Stomach (tissue), 9 donors: ENCODE results near the gene HMGN3. TPM values are rescaled to one million over a fixed set of nuclear protein-coding genes. Genes with fewer than 3 reads are reported as not detected.

Experiments used
- DNase-seq, 2 donors: peaks; one replicate each; pipeline versions ENCODE4 v3.0.0 to v3.0.0-alpha.2; 2013 to 2019
- H3K27ac ChIP-seq, 5 donors: fragments of 200-600 bp in 4 of 5; sonication (generic) in 4 of 5; one replicate each; pipeline ENCODE4 v1.5.1; 2013 to 2019; ENCODE audit warnings: mild to moderate bottlenecking in 1 of 5, moderate library complexity in 1 of 5
- H3K27me3 ChIP-seq, 3 donors: fragments of 200-600 bp; sonication (generic); one replicate each; pipeline ENCODE4 v1.5.1; 2017 to 2019; ENCODE audit warnings: mixed run types in 1 of 3
- H3K36me3 ChIP-seq, 4 donors: fragments of 200-600 bp; sonication (generic); 1 replicate in 3 of 4; 2 replicates in 1 of 4; pipeline ENCODE4 v1.5.1; 2016 to 2019
- H3K4me1 ChIP-seq, 4 donors: fragments of 200-600 bp; sonication (generic); one replicate each; pipeline ENCODE4 v1.5.1; 2016 to 2019
- H3K4me3 ChIP-seq, 4 donors: fragments of 200-600 bp; sonication (generic) in 3 of 4; one replicate each; pipeline ENCODE4 v1.5.1; 2016 to 2019; ENCODE audit warnings: mild to moderate bottlenecking in 1 of 4
- H3K9me3 ChIP-seq, 4 donors: fragments of 200-600 bp; sonication (generic); one replicate each; pipeline ENCODE4 v1.5.1; 2016 to 2019
- EP300 ChIP-seq: sonication (generic); formaldehyde crosslinking; IDR thresholded peaks from one replicate; pipeline ENCODE4 v1.6.1; 2017; ENCODE audit warnings: antibody characterized with exemption
- POLR2A ChIP-seq, 4 donors: fragments of 450-650 bp; IDR thresholded peaks; one replicate each; pipeline ENCODE4 v1.6.1; 2016; ENCODE audit warnings: antibody characterized with exemption in 4 of 4, control low read depth in 2 of 4, mild to moderate bottlenecking in 1 of 4, moderate library complexity in 1 of 4
- POLR2AphosphoS5 ChIP-seq, 3 donors: sonication (generic); formaldehyde crosslinking; IDR thresholded peaks; one replicate each; pipeline ENCODE4 v1.6.1; 2016; ENCODE audit warnings: antibody characterized with exemption in 3 of 3
- WGBS, 5 donors: extraction: QIAGEN DNeasy Blood & Tissue Kit in 3 of 5; methylation state at CpG; one replicate each; pipeline versions ENCODE4 v1.1.5 to v1.1.7; 2013 to 2018; 5-methylcytosine and 5-hydroxymethylcytosine counted together
- intact Hi-C: fragments of 100-400 bp; cut with DNase I; formaldehyde crosslinking; loops from one replicate; pipeline ENCODE4 v1.15.1; 2023; ENCODE audit warnings: low total_unique reads
- polyA plus RNA-seq, 3 donors: library from polyadenylated mRNA; stranded (reverse); fragments of 200-250 nt; gene quantifications; one replicate each; pipeline ENCODE4 v1.2.3, GENCODE V29; 2013
- total RNA-seq, 5 donors: library from RNA; depleted of rRNA; stranded (reverse); fragments of >200 nt; gene quantifications; one replicate each; pipeline versions ENCODE4 v1.1.0 to v1.2.3, GENCODE V29; 2014 to 2016
- TF ChIP-seq, protein P1 (sequence below), 7 experiments: fragments of 450-650 bp in 4 of 7; fragments of 200-600 bp in 3 of 7; sonication (generic) in 3 of 7; IDR thresholded peaks; one replicate each; pipeline ENCODE4 v1.5.1; 2016 to 2019; ENCODE audit warnings: antibody characterized with exemption in 7 of 7, control low read depth in 2 of 7, mild to moderate bottlenecking in 1 of 7
- donor health status: healthy with polysubstance abuse.
- donor health status: Bipolar disorder and iron deficiency.
- donor health status: healthy.

HMGN3 gene
- total and polyA plus RNA-seq, 8 donors: 34.8 to 150 (median 101) TPM

DNA sequence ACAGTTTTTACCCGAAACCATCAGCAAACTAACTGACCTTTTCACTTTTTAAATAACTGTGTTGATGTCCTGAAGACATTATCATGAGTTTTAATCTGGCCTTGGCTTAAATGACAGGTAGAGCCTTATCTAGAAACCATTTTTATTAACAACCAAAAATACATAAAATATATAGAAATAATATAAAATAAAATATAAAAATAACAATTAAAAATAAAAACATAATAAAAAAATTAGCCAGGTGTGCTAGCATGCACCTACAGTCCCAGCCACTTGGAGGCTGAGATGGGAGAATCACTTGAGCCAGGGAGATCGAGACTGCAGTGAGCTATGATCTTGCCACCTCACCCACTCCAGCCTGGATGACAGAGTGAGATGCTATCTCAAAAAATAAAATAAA lies 21.6 kb downstream of the HMGN3 start:
- DNase-seq: no peak
- H3K27ac ChIP-seq: no peak overlapping the region
- no peak overlapping the region for H3K4me3 ChIP-seq
- no peaks in the 10 kb centered on the region for H3K9me3 ChIP-seq
- no peak for TF ChIP-seq EP300
- TF ChIP-seq, protein P1, sequence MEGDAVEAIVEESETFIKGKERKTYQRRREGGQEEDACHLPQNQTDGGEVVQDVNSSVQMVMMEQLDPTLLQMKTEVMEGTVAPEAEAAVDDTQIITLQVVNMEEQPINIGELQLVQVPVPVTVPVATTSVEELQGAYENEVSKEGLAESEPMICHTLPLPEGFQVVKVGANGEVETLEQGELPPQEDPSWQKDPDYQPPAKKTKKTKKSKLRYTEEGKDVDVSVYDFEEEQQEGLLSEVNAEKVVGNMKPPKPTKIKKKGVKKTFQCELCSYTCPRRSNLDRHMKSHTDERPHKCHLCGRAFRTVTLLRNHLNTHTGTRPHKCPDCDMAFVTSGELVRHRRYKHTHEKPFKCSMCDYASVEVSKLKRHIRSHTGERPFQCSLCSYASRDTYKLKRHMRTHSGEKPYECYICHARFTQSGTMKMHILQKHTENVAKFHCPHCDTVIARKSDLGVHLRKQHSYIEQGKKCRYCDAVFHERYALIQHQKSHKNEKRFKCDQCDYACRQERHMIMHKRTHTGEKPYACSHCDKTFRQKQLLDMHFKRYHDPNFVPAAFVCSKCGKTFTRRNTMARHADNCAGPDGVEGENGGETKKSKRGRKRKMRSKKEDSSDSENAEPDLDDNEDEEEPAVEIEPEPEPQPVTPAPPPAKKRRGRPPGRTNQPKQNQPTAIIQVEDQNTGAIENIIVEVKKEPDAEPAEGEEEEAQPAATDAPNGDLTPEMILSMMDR (IDR thresholded peaks at IDR 0.05): no peak
- TF ChIP-seq POLR2AphosphoS5 (IDR thresholded peaks at IDR 0.05): no peak
- TF ChIP-seq POLR2A (IDR thresholded peaks at IDR 0.05): no peak
- peaks cover 6 to 36% (median 15%) of the 10 kb centered on the region in 4 donors for H3K4me1 ChIP-seq
- intact Hi-C loops: no loop called here
- no peaks in the 10 kb centered on the region for H3K27me3 ChIP-seq
- 92 to 98% (median 95%) methylated on average over 2 of the region's 2 CpGs for WGBS, 5 donors
- peaks cover 0 to 12% (median 6%) of the 10 kb centered on the region in 4 donors for H3K36me3 ChIP-seq

DNA sequence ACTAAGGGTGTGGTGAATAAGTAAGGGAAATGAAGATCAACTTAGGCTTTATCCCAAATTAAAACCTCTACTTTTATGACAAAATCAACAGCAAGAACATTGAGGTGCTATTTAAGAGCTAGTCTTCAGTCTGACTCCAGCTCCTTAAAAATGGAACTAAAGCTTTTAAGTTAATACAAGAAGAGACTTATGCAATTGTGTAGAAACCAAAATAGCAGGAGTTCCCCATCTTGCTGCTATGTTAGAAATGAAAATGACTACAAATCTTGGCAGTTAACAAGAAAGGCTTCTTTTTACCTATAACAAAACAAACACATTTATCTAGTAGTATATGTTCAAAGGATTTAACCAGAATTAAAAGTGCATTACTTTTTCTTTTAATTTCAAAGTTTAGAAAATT lies 25.7 kb downstream of the HMGN3 start:
- TF ChIP-seq, protein P1 (IDR thresholded peaks at IDR 0.05): no peak
- TF ChIP-seq POLR2A (IDR thresholded peaks at IDR 0.05): no peak
- no peak for TF ChIP-seq EP300
- H3K9me3 ChIP-seq: no peaks in the 10 kb centered on the region
- peaks cover 0 to 5% (median 0%) of the 10 kb centered on the region in 4 donors for H3K4me1 ChIP-seq
- intact Hi-C loops: no loop called here
- no peak overlapping the region for H3K27ac ChIP-seq
- no peaks in the 10 kb centered on the region for H3K27me3 ChIP-seq
- DNase-seq: no peak
- no peak overlapping the region for H3K4me3 ChIP-seq
- H3K36me3 ChIP-seq: peaks cover 0 to 28% (median 24%) of the 10 kb centered on the region in 4 donors

DNA sequence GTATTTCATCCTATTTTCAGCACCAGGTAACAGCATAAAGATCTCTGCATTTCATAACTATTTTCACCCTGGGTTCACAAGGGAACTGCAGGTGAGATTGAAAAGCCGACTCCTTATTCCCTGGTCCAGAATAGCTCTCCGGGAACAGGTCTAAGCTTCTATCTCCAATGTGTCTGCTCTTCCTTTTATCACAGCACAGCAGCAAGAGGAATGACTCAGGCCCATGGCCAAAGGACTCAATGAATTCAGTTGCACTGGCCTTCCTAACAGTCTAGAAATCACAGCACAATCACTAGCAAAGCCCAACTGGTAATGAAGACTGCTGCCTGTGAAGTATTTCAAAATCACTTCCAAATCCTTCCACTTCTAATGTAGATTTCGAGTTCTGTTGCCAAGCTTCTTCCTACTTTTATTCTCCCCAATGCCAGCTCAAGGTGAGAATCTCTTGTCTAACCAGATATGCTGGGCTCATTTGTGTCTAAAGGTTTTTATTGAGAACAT lies 30.7 kb downstream of the HMGN3 start:
- intact Hi-C loops: no loop called here
- 89 to 95% (median 94%) methylated on average over 3 of the region's 3 CpGs for WGBS, 5 donors

DNA sequence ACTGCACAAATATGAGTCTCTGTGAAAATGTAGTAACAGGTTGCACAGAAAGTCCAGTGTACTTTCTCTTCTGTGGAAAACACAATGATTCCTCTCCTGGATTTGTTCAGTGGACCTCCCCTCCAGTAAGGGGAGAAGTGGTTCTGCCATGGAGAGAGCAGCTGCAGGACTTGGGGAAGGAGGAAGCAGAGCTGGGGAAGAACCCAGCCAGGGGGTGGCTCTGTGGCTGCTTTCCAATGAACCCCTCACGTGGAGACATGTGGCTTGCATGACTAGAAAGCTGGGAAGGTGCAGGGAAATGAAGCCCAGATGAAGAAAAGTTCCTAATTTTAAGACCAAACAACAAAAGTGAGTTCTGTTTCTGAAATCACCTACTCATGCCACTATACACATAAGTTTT lies 31.9 kb downstream of the HMGN3 start:
- H3K4me1 ChIP-seq: no peaks in the 10 kb centered on the region
- H3K4me3 ChIP-seq: no peak overlapping the region
- no peaks in the 10 kb centered on the region for H3K9me3 ChIP-seq
- no peaks in the 10 kb centered on the region for H3K27me3 ChIP-seq
- intact Hi-C loops: no loop called here
- TF ChIP-seq, protein P1 (IDR thresholded peaks at IDR 0.05): no peak
- TF ChIP-seq EP300 (no peak), POLR2AphosphoS5 (IDR thresholded peaks at IDR 0.05) (no peak), POLR2A (IDR thresholded peaks at IDR 0.05) (no peak)
- 53 to 77% (median 67%) methylated on average over 1 of the region's 1 CpG for WGBS, 5 donors
- peaks cover 0 to 40% (median 34%) of the 10 kb centered on the region in 4 donors for H3K36me3 ChIP-seq
- no peak overlapping the region for H3K27ac ChIP-seq
- DNase-seq: no peak

More for the DNA sequence above, 30.7 kb downstream of the HMGN3 start:
- Histone ChIP-seq H3K4me3 (no peak overlapping the region), H3K27me3 (no peaks in the 10 kb centered on the region), H3K9me3 (no peaks in the 10 kb centered on the region), H3K36me3 (peaks cover 0 to 46% (median 40%) of the 10 kb centered on the region in 4 donors), H3K4me1 (no peaks in the 10 kb centered on the region), H3K27ac (no peak overlapping the region)
- TF ChIP-seq, protein P1 (IDR thresholded peaks at IDR 0.05): no peak
- TF ChIP-seq EP300: no peak
- no peak for TF ChIP-seq POLR2AphosphoS5 (IDR thresholded peaks at IDR 0.05)
- TF ChIP-seq POLR2A (IDR thresholded peaks at IDR 0.05): no peak
- no peak for DNase-seq
